Stimulated activated CD4-positive, alpha-beta T cell treated with anti-CD3 and anti-CD28 coated beads, Interleukin-12 subunit alpha, Interleukin-12 subunit beta, amount 100 ng/mL, for 4 hours (primary cell): ENCODE results near the gene UBE3B.

Experiments
- DNase-seq: peaks from one replicate; pipeline ENCODE4 v3.0.0-alpha.2; 2020

Gene UBE3B

GRCh38 chr12:109578330-109578927 lies 101.0 kb downstream of the UBE3B start:
- DNase-seq: no peak

GRCh38 chr12:109579639-109580038 lies 102.2 kb downstream of the UBE3B start:
- DNase-seq: no peak

DNA sequence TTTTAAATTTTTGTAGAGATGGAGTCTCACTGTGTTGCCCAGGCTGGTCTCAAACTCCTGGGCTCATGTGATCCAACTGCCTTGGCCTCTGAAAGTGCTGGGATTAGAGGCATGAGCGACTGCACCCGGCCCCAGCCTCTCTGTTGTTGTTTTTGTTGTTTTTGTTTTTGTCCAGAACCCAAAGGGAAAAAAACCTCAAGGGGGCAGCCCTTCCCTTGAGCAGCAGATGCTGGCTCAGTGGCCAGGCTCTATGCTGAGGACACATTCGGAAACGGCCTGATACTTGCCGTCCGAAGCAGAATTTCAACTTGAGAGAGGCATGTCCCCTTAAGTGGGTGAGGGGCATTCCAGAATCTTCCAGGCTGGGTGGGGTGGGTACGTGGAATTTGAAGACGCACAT lies 102.8 kb downstream of the UBE3B start:
- DNase-seq: no peak

GRCh38 chr12:109580684-109581333 lies 103.4 kb downstream of the UBE3B start:
- DNase-seq: no peak

DNA sequence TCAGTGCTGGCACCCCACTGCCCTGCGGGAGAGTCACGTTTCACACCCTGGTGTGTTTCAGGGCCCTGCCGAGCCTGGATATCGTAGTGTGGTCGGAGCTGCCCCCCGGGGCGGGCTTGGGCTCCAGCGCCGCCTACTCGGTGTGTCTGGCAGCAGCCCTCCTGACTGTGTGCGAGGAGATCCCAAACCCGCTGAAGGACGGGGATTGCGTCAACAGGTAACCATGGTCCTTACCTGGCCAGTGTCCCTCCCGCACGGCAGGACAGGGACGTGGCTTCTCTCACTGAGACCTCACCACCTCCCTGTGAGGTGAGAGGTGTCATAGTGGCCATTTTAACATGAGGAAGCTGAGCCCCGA lies 103.9 kb downstream of the UBE3B start:
- DNase-seq: no peak

- no peak for DNase-seq
Measured at GRCh38 chr12:109581856-109582255, 104.4 kb downstream of the UBE3B start.

GRCh38 chr12:109582636-109583035 lies 105.2 kb downstream of the UBE3B start:
- no peak for DNase-seq

- DNase-seq: no peak
Measured at GRCh38 chr12:109583733-109584132, 106.3 kb downstream of the UBE3B start.
